Activated CD4-positive, alpha-beta T cell treated with anti-CD3 and anti-CD28 coated beads, Interleukin-2, amount 50 U/mL, for 48 hours (primary cell): ENCODE measurements around the gene CCNJL.
"Not testable (repeated sequence)": the region's sequence is repeated elsewhere in the genome, so short reads cannot be mapped to it uniquely, and the experiment has no call there.

Source experiments
- DNase-seq, 2 experiments: peaks; one replicate each; pipeline ENCODE4 v3.0.0-alpha.2; 2020

CCNJL gene

GRCh38 chr5:160260006-160260775 lies 52.2 kb downstream of the CCNJL start:
- no peak for DNase-seq

- DNase-seq, result no peak
Measured at GRCh38 chr5:160259341-160259740, 53.0 kb downstream of the CCNJL start.

- no peak for DNase-seq
Measured at GRCh38 chr5:160254706-160255105, 57.7 kb downstream of the CCNJL start.

- DNase-seq, result no peak
Measured at GRCh38 chr5:160253441-160253840, 58.9 kb downstream of the CCNJL start.

- no peak for DNase-seq
Measured at GRCh38 chr5:160252916-160253315, 59.4 kb downstream of the CCNJL start.

- no peak for DNase-seq
Measured at GRCh38 chr5:160251406-160252155, 60.8 kb downstream of the CCNJL start.

- no peak for DNase-seq
Measured at GRCh38 chr5:160250826-160251225, 61.5 kb downstream of the CCNJL start.

- DNase-seq, result no peak
Measured at GRCh38 chr5:160250226-160250625, 62.1 kb downstream of the CCNJL start.

GRCh38 chr5:160249570-160249969 lies 62.8 kb downstream of the CCNJL start:
- not testable (repeated sequence) for DNase-seq

GRCh38 chr5:160245506-160246086 lies 66.8 kb downstream of the CCNJL start:
- no peak for DNase-seq

GRCh38 chr5:160242145-160242544 lies 70.2 kb downstream of the CCNJL start:
- no peak for DNase-seq

- no peak for DNase-seq
Measured at GRCh38 chr5:160240350-160240749, 72.0 kb downstream of the CCNJL start.

- no peak for DNase-seq
Measured at GRCh38 chr5:160237571-160238093, 74.7 kb downstream of the CCNJL start.

GRCh38 chr5:160235731-160236130 lies 76.6 kb downstream of the CCNJL start:
- no peak for DNase-seq

GRCh38 chr5:160233215-160233614 lies 79.1 kb downstream of the CCNJL start:
- no peak for DNase-seq

GRCh38 chr5:160231783-160232342 lies 80.5 kb downstream of the CCNJL start:
- no peak for DNase-seq

- DNase-seq, result peak; percentile 3 to 11
Measured at GRCh38 chr5:160230686-160231527, 81.5 kb downstream of the CCNJL start.

GRCh38 chr5:160229190-160229742 lies 83.1 kb downstream of the CCNJL start, which contains the start of gene FABP6:
Gene FABP6, plus strand, starts transcription at chr5:160229506. Its CDS starts 52 bp downstream, at chr5:160229558.
- no peak for DNase-seq

GRCh38 chr5:160227012-160227411 lies 85.4 kb downstream of the CCNJL start:
- DNase-seq, result no peak

GRCh38 chr5:160221082-160221481 lies 91.3 kb downstream of the CCNJL start:
- DNase-seq, result no peak

GRCh38 chr5:160219356-160219755 lies 93.0 kb downstream of the CCNJL start:
- DNase-seq, result no peak

GRCh38 chr5:160213537-160213936 lies 98.8 kb downstream of the CCNJL start:
- DNase-seq, result no peak
